Measurements from ENCODE around the gene CHST8.
A peak's percentile ranks its signal among the peaks of the same experiment; 100 is the strongest.

Gene CHST8

GRCh38 chr19:33789344-33789743 lies 167.6 kb downstream of the CHST8 start:
- FAIRE-seq, result no peak
- no peak for DNase-seq (ENCODE audit: insufficient read length, low spot score)
- no peak for TF ChIP-seq POLR2A (IDR thresholded peaks at IDR 0.05; ENCODE audit: low read depth, low read length)

- no peak for FAIRE-seq
- DNase-seq (ENCODE audit: insufficient read length, low spot score), result no peak
- TF ChIP-seq POLR2A (IDR thresholded peaks at IDR 0.05; ENCODE audit: low read depth, low read length), result no peak
Observed at GRCh38 chr19:33794683-33795369, 173.1 kb downstream of the CHST8 start.

GRCh38 chr19:33795370-33796163 lies 173.8 kb downstream of the CHST8 start:
- FAIRE-seq (no peak), DNase-seq (ENCODE audit: insufficient read length, low spot score) (peak; percentile 86)
- TF ChIP-seq POLR2A (IDR thresholded peaks at IDR 0.05; ENCODE audit: low read depth, low read length), result no peak

DNA sequence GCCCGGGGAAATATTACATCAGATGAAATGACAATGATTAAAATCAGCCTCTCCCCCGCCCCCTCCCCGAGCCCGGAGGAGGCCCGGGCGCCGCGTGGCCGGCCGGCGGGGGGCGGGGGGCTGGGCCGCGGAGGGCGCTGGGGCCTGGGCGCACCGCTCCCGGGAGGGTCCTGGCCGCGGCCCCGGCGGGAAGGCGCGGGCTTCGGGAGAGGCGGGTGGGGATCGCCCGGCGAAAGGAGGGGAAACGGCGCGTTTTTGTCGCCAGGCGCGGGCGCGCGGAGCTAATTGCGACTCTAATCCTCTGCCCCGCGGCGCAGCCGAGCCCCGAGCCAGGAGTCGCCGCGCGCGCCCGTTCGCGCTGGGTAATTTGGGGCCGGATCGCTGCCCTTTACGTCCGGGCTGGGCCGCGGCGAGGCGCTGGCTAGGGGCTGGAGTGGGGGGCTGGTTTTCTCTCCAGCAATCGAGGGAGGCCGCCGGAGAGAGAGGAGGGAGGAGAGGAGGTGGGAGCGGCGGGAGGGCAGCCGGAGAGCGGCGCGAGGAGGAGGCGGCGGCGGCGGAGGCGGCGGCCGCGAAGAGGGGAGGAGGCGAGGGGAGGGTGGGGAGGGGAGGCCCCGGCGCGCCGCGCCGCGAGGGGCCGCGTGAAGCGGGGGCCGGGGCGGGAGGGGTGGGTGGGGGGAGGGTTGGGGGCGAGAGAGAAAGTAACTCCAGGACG lies 174.6 kb downstream of the CHST8 start, which contains the start of gene KCTD15:
TSS of gene KCTD15 (plus strand) at position 707 of the 712 bp plus-strand sequence. CDS start 3,585 bp downstream, outside the sequence.
- DNase-seq (ENCODE audit: insufficient read length, low spot score), result no peak
- TF ChIP-seq POLR2A (IDR thresholded peaks at IDR 0.05; ENCODE audit: low read depth, low read length), result no peak
- no peak for FAIRE-seq

GRCh38 chr19:33797802-33798671 lies 176.3 kb downstream of the CHST8 start:
- DNase-seq (ENCODE audit: insufficient read length, low spot score) (no peak), FAIRE-seq (no peak)

GRCh38 chr19:33798681-33799111 lies 176.9 kb downstream of the CHST8 start:
- no peak for FAIRE-seq
- DNase-seq (ENCODE audit: insufficient read length, low spot score), result no peak
- no peak for TF ChIP-seq POLR2A (IDR thresholded peaks at IDR 0.05; ENCODE audit: low read depth, low read length)

More at GRCh38 chr19:33797802-33798671, 176.3 kb downstream of the CHST8 start:
- TF ChIP-seq POLR2A (IDR thresholded peaks at IDR 0.05; ENCODE audit: low read depth, low read length), result no peak

- no peak for FAIRE-seq
- no peak for DNase-seq (ENCODE audit: insufficient read length, low spot score)
- no peak for TF ChIP-seq POLR2A (IDR thresholded peaks at IDR 0.05; ENCODE audit: low read depth, low read length)
Observed at GRCh38 chr19:33799476-33799875, 177.7 kb downstream of the CHST8 start.

- no peak for TF ChIP-seq POLR2A (IDR thresholded peaks at IDR 0.05; ENCODE audit: low read depth, low read length)
- FAIRE-seq (no peak), DNase-seq (ENCODE audit: insufficient read length, low spot score) (no peak)
Observed at GRCh38 chr19:33800012-33800680, 178.4 kb downstream of the CHST8 start.

DNA sequence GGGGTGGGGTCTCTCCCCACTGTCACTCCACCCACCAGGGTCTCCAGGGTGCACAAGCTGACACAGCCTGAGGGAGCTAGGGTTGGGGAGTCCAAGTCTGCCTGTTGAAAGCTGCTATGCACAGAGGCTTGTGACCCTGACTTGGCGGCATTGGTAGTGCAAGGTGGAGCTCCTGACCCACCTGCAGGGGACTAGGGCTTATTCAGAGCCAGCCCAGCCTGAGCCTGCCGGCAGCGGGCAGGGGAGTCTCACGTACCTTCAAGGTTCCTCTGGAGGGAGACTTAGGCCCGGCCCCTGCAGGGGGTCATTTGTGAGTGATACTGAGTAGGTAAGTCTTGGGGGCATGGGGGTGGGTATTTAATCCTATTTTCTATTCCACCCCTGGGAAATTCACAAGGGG lies 179.7 kb downstream of the CHST8 start:
- DNase-seq (ENCODE audit: insufficient read length, low spot score) (no peak), FAIRE-seq (no peak)
- TF ChIP-seq POLR2A (IDR thresholded peaks at IDR 0.05; ENCODE audit: low read depth, low read length), result no peak

GRCh38 chr19:33802001-33802400 lies 180.2 kb downstream of the CHST8 start:
- no peak for DNase-seq (ENCODE audit: insufficient read length, low spot score)
- TF ChIP-seq POLR2A (IDR thresholded peaks at IDR 0.05; ENCODE audit: low read depth, low read length), result no peak
- no peak for FAIRE-seq

DNA sequence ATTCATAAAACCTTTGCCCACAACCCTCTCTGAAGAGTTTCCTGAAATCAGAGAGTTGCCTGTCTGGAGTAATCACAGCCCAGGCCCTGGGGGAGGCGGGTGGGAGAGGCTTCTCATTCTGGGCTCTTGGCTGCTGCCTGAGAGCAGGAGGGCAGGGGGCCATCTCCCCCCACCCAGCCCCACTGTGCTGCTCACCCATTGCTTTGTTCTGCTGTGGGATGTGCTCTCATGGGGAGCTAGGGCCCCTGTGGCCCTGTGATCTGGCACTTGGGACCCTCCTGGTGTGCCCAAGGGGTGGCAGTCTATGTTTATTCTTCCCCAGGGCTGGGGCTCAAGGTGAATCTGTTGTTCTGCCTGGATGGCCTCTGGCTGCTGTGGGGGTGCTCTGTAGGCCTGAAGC lies 181.0 kb downstream of the CHST8 start:
- DNase-seq (ENCODE audit: insufficient read length, low spot score), result no peak
- FAIRE-seq, result no peak
- TF ChIP-seq POLR2A (IDR thresholded peaks at IDR 0.05; ENCODE audit: low read depth, low read length), result no peak

- no peak for DNase-seq (ENCODE audit: insufficient read length, low spot score)
- FAIRE-seq, result no peak
- TF ChIP-seq POLR2A (IDR thresholded peaks at IDR 0.05; ENCODE audit: low read depth, low read length), result no peak
Observed at GRCh38 chr19:33803383-33803782, 181.6 kb downstream of the CHST8 start.

Measured in H54 (cell line).